ENCODE data around the gene CNR2.

DNA sequence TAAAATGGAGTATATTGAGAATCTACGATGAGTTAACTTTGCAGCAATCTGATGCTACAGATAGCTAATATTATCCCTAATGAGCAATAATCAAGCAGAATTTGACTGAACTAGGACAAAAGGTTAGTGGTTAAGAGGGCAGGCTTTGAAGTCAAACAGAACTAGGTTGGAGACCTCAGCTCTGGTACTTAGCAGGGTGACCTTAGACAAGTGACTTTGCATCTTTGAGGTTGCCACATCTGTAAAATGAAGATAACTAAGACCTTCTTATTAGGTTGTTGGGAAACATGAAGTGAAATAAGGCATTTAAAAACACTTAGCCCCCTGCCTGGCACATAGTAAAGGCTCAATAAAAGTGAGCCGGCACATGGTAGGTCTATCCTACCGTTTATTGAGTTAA lies 40.7 kb downstream of the CNR2 start:
- TF ChIP-seq CTCF (IDR thresholded peaks at IDR 0.05) (no peak), POLR2A (IDR thresholded peaks at IDR 0.05) (no peak)

All from lower leg skin (tissue), 3 donors.